GM18526 (cell line): ENCODE data around the gene RFNG.

Source experiments
- POLR2A ChIP-seq: IDR thresholded peaks from 3 replicates; pipeline ENCODE4 v1.6.1; 2011; ENCODE audit not compliant: insufficient read length; ENCODE audit errors: extremely low read depth

The RFNG gene

DNA sequence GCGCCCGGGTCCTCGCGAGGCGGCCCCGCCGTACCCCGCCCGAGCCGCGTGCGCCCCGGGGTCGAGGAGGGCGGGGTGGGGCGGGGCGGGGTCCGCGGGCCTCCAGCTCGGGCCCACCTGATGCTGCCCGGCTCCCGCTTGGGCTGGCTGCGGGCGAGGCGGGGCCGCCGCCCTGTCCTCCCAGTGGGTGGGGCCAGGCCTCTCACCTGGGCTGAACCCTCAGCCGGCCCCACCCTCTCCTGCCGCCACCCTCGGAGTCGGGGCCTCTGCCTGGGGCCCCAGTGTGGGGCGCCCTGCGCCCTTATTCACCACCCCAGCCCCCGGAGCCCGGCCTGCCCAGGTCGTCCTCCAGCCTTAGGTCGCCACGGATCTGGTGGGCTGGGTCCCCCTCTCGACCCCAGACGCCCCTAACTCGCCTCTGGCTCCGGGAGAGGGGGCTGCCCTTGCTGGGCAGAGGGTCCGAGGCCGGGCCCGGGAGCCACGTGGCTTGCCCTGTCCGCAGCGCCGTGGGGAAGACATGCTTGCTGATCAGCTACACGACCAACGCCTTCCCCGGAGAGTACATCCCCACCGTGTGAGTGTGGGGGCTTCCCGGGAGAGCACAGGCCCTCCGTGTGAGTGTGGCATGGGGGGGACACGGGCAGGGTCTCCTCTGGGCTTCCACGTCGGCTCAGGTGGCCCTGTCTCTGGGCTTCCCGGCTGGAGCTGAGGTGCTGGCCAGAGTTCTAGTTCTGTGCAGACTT, 19.6 kb downstream of the RFNG start:
- TF ChIP-seq POLR2A = no peak

DNA sequence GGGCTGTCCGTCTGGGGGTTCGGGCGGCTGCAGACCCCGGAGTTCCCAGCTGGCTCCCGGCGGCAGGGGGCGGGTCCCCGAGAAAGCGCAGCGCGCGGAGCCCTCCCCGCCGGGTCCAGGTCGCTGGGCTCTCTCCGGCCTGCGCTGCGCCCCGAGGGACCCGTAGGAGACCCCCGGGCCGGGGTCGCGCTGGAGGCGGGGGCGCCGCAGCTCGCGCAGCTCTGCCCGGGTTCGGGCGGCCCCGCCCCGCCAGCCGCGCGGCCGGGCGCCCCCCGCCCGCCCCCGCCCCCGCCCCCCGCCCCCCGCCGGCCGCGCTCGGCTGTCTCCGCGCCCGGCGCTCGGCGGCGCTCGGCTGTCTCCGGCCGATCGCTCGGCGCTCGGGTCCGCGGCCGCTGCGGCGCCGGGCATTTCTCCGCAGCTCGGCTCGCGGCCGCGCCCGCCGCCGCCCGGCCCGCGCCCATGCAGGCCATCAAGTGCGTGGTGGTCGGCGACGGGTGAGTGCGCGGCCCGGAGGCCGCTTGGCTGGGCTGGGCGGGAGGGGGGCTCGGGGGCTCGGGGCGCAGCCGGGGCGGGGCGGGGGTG, 20.2 kb downstream of the RFNG start, which contains the start of gene RAC3:
TSS of gene RAC3 (plus strand) at position 376 of the 582 bp plus-strand sequence. CDS start at position 460, 84 bp downstream.
- no peak for TF ChIP-seq POLR2A

DNA sequence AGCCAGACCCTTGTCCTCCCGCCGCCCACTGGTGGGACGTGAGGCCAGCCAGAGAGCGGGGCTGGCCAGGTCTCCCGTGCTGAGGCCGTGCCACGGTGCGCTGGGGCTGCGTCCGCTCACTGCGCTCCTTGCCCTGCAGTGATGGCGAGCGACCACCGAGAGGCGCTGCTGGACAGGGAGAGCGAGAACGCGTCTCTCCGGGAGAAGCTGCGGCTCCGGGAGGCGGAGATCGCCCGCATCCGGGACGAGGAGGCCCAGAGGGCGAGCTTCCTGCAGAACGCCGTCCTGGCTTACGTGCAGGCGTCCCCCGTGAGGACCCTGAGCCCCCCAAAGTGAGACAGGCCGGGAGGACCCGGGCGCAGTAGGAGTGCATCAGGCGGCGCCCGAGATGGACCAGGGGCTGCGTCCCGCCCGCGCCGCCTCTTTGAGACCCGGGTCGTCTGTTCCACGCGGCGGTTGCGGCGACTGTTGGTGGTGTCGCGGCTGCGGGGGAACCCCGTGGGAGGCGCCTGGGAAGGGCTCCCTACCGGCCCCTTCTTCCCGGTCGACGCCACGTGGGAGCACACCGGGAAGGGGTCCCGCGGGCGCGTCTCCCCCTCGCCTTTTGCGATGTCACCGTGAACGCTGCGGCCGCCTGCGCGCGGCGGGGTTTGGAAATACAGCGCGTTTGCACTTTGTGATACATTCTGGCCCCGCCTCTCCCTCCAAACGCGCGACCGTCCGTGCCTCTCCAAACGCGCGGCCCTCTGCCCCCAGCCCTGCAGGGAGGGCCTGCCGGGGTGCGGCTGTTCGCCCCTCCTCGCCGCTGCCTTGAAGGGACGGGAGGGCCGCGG, 20.9 kb downstream of the RFNG start:
- TF ChIP-seq POLR2A = no peak

DNA sequence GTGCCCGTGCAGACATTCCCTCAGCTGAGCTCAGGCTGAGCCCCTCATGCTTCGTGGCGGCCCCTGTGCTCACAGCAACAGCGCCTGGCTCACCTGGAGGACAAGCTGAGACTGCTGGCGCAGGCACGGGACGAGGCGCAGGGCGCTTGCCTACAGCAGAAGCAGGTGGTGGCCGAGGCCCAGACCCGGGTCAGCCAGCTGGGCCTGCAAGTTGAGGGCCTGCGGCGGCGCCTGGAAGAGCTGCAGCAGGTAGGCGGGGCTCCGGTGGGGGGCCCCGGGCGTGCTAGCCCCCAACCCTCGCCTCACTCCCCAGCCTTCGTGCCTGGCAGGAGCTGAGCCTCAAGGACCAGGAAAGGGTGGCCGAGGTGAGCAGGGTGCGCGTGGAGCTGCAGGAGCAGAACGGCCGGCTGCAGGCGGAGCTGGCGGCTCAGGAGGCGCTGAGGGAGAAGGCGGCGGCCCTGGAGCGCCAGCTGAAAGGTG, 21.6 kb downstream of the RFNG start:
- TF ChIP-seq POLR2A = no peak

DNA sequence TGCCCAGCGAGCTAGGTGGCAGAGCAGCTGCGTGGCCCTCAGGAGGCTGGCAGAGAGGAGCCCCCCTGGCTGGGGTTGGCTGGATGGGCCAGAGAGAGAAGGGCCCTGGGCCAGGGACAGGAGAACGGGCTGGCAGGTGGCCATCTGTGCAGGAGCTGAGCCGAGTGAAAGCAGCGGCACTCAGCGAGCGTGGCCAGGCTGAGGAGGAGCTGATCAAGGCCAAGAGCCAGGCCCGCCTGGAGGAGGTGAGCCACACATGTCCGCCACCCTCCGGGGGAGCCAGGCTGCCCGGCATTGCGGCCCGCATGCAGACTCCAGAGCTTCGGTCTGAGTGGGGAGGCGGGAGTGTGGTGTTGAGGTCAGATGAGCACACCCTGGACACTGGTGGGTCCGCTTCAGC, 22.2 kb downstream of the RFNG start:
- TF ChIP-seq POLR2A = no peak

DNA sequence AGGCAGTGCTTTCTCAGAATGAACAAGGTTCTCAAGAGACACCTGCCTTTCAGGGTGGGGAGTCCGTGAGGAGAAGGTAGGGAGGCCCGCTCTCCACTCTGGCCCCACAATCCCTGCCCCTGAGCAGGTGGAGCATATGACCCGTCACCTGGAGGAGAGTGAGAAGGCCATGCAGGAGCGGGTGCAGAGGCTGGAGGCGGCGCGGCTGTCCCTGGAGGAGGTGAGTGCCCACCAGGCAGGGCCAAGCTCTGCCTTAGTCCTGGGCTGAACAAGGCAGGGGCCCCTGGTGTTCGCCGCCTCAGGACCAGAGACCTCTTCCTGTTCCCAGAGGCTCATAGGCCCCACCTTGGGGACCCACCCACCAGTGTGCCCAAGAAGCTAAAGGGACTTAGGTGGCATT, 22.6 kb downstream of the RFNG start:
- no peak for TF ChIP-seq POLR2A

DNA sequence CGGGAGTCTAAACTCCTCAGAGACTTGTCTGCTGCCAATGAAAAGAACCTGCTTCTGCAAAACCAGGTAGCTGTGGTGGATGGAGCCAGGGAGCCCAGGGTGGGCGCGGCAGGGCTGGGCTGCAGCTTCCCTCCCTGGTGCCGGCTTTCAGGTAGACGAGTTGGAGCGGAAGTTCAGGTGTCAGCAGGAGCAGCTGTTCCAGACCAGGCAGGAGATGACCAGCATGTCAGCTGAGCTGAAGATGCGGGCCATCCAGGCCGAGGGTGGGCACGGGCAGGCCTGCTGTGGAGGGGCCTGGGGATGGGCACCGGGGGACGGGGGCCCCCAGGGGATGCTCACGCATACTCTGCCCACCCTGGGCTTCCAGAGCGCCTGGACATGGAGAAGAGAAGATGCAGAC, 23.4 kb downstream of the RFNG start:
- TF ChIP-seq POLR2A = no peak

DNA sequence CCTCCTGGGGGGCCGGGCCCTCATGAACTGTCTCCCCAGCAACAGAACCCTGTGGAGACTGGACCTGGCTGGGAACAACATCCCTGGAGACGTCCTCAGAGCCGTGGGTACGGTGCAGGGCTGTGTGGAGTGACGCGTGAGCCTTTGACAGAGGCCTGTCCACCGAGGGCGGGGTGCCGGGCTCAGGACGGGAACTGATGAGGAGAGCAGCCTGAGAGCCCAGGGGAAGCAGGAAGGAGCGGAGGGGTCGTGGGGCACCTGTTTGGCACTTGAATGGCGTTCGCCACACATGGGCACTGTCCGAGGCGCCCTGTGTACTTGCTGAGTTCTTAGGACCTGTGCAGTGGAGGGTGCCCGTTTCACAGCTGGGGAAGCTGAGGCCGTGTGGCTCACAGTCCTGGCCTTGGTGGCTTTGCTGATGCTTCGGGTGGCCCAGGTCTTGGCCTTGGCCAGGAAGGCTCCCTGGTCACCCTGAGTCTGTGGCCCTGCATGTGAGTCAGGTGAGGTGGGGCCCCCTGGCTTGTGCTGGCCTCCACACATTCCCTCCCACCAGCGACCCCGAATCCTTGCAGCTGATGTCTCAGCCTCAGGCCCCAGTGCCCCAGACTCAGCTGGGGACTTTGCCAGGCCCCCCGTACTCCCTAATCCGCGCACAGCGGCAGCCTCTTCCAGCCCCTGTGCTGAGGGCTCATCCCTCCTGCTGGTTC, 26.1 kb downstream of the RFNG start:
- TF ChIP-seq POLR2A = no peak

DNA sequence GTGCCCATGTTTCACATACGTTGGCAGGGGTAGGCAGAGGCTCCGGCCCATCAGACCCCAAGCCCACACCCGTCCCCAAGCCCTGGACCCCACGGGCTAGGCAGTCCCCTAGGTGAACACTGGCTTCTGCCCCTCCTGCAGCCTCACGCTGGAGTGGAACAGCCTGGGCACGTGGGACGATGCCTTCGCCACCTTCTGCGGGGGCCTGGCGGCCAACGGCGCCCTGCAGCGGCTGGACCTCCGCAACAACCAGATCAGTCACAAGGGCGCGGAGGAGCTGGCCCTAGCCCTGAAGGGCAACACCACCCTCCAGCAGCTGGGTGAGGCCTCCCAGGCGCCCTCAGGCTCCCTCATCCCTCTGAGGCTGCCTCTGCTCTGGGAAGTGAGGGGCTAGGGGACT, 26.8 kb downstream of the RFNG start:
- no peak for TF ChIP-seq POLR2A

DNA sequence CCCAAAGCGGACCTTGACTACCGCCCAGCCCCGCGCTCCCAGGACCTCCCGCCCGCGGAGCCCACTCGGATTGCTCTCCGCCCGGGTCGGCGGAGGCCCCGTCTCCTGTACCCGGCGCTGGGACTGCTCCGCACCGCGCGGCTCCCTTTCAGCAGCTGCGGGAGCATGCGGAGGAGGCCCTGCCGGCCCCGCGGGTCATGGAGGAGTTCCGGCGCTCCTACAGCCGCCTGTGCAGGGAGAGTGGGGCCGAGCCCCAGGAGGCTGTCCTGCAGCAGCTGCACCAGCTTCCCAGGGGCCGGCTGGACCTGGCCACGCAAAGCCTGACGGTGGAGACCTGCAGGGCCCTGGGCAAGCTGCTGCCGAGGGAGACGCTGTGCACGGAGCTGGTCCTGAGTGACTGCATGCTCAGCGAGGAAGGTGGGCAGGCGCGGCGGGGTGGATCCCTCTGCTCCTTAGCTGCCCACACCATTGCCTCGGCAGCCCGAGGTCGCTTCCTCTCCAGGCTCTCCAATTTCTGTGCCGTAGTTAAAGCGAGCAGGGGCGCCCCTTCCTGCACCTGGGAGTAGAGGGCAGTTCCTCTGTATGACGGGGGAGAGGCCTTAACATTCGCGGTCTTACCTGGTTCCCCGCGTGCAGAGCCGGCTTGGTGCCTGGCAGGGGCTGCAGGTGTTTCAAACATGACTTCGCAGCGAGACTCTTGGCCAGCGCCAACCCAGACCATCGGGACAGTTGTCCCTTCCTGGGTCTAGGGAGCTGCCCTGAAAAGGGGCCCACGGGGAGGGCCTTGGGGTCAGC, 28.0 kb downstream of the RFNG start:
- no peak for TF ChIP-seq POLR2A

DNA sequence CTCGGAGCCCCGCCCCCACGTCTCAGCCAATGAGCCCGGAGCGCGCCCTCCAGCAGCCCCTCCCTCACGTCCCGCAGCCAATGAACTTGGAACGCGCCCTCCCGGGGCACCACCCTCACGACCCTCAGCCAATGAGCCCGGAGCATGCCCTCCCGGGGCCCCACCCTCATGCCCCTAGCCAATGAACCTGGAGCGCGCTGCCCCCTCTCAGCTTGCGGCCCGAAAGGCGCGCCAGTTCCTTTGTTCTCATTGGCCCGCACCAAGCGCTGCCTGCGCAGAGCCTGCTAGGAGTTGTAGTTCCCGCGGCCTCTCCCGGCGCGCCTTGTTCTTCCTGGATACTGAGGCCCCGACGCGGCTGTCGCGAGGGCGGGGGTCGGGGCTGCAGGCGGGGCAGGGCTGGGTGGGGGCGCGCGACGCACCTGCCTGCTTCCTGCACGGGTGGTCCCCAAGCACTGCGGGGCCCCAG, 28.6 kb downstream of the RFNG start, which contains the start of gene LRRC45:
TSS of gene LRRC45 (plus strand) at position 325 of the 466 bp plus-strand sequence. CDS start 339 bp downstream, outside the sequence.
- no peak for TF ChIP-seq POLR2A

DNA sequence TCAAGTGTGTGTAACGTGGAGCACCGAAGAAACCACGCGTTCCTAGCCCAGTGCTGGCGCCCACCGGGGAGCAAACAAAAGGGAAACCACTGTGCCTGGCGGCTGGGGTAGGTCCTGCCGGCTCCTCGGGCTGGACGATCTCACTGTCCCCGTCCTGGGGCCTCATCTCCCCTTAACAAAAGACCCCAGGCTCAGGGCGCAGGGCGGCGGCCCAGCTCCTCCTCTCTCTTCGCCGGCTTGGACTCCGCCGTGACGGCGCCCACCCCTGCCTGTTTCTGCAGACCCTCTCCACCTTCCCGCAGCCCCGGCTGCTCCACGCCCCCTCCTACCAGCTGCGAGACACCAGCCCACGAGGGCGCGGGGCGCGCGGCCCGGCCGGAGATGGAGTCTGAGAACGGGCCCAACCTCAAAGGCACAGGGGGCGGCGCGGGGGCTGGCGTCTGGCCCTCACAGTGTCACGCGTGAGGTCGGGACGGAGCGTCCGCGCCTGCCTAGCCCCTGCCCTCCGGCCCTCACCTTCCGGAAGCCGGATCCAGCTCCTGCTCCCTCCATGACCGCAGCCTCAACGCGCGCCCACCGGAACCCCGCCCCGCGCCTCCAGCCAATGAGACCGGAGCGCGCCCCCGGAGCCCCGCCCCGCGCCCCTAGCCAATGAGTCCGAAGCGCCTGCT, 29.2 kb downstream of the RFNG start, which contains the start of gene CENPX:
TSS of gene CENPX (minus strand) at position 569 of the 671 bp plus-strand sequence. CDS start at position 552, 17 bp downstream.
- TF ChIP-seq POLR2A = peak; percentile 68

DNA sequence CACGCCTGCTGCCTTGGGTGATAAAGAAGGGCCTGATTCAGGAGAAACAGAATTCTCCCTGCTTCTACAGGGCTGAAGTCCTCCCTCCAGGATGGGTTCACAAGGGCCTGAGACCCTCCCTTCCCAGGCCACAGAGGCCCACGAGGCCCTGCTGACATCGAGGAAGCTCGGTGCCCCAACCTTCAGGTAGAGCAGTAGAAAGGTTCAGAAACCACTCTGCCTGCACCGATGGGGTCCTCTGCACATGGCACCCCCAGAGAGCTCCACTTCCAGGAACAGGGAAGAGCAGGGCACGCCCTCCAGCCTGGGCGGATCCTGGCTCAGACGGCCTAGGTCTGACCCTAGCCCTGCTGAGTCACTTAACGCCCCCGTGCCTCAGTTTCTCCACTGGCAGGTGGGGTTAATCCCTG, 29.7 kb downstream of the RFNG start:
- no peak for TF ChIP-seq POLR2A

DNA sequence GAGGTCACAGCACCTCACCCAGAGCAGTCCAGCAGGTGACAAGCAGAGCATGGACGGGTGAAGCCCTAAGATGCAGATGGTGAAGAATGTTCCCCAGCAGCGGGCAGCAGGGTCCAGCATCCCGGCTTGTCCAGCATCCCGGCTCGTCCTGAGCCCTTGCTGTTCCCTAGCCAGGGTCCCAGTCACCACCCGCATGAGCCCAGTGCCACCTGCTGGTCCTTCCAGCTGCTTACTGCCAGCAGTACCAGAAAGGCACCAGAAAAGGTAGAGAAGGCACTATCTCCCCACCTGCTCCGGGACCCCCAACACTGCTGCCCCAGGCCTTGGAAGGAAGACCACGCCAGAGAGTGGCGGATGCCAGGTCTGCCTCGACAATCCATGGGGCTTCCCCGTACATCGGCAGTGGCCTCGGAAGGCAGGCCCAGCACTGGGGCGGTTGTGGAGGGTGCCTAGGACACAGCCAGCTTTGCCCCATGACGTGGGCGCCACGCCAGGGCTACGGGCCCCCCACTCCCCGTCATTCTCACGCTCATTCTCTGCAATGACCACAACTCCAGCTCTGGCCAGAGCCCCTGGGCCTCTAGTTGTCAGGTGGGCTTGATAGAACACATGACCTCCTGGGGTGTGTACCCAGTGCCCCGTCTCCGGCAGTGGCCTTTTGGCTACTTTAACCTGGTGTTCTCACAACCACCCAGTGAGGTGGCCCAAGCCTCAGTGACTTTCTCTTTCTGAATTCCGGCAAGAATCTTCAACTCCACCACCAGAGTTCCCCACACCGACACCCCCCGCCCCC, 30.3 kb downstream of the RFNG start:
- TF ChIP-seq POLR2A = no peak
